HG03442 (cell line): ENCODE data around the gene ADCY6.

ENCODE experiments used
- ATAC-seq: cut with Tn5 transposase; IDR thresholded peaks from one replicate; pipeline ENCODE4 v1.9.1; 2021; ENCODE audit warnings: mild to moderate bottlenecking, moderate library complexity; ENCODE audit not compliant: unreplicated experiment

ADCY6 gene

GRCh38 chr12:48788854-48789775 lies at the start of gene ADCY6:
ADCY6 (minus strand) TSS chr12:48789089; CDS start chr12:48783434, 5,655 bp downstream.
- ATAC-seq, result no peak

DNA sequence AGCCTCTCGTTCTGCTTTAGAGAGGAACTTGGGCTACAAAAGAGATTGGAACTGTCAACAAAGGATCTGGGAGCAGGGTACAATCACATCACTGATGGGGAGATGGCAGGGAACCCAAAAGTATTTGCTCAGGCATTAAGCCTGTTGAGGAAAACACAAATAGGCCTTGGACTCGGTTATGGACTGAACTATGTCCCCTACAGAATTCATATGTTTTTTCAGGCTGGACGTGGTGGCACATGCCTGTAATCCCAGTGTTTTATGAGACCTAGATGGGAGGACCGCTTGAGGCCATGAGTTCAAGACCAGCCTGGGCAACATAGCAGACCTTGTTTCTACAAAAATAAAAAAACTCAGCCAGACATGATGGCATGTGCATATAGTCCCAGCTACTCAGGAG lies 49.2 kb upstream of the ADCY6 start:
- ATAC-seq, result no peak

DNA sequence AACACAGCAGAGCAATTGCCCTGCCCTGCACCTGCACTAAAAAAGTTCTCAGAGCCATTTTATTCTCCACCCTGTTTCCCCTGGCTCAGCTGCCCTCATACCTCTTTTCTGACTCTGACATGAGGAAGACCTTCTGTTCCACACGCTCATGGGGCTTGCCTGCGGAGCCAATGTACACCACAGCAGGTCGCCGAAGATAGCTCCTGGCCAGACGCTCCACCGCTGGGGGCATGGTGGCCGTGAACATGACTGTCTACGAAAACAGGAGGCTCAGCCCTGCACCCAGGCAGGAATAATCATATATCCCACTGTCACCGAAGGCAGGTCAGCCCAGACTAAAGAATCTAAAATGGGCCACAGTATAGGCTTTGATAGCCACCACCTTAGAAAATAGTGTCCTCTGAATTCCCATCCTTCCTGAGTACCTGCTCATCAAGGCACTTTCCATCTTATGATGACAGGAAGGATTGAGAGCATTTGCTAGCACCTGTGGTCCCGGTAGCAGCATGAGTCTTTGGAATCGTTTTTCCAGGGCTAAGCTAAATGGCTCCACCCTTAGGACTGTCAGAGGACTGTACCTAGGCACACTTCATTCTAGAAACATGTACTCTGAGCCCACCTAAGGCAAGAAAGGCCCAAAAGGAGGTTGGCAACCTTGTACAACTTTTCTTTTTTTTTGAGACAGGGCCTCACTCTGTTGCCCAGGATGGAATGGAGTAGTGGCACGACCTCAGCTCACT lies 43.6 kb upstream of the ADCY6 start:
- no peak for ATAC-seq

GRCh38 chr12:48831257-48831656 lies 42.4 kb upstream of the ADCY6 start:
- no peak for ATAC-seq

DNA sequence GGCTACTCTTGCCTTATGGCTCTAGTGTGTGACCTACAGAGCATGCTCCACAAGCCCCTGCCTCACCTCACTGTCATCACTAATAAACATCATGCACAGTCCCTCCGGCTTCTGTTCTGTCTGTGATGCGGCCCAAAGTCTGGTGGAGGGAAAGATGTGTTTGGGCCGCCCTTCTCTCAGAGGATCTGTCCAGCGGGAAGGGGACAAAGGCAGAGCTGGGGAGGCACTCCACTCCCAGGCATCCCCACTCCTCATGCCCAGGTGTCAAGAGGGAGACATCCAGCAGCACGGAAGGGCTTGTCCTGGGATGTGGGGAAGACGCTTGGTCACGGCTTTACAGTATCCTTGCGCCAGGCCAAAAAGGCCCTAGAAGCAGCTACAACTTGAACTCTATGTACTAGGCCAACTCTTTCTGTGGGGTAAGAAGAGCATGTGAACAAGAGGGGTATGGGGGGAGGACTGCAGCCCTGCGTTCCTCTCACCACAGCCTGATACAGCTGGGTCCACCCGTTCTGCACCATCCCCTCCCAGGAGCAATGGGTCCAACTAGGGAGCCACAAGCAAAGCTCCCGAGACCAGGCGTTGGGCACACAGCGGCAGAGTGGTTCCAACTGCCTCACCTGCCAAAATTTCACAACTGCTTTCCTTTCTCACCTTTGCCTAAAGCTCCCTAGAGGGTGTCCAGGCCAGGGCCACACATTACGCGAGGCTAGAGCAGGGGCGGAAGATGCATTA lies 40.1 kb upstream of the ADCY6 start:
- no peak for ATAC-seq

DNA sequence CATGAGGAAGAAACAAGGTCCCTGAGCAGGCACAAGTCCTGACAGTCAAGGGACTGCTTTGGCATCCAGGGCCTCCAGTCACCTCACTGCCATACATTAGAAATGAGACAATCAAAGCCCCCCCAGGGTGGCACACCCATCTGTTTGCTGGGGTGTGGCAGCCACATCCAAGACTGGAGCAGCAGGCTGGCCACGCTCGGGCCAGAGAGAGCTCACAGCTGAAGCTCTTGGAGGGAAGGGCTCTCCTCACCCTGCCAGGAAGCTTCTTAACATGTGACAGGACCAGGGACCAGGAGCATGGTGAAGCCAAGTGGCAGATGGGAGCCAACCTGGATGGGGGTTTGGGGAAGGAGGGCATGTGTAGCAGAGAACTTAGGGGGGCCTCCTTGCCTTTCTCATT lies 39.4 kb upstream of the ADCY6 start:
- ATAC-seq, result no peak

GRCh38 chr12:48827513-48828096 lies 38.7 kb upstream of the ADCY6 start:
- ATAC-seq, result no peak

- ATAC-seq, result no peak
Measured at GRCh38 chr12:48827026-48827425, 38.1 kb upstream of the ADCY6 start.

GRCh38 chr12:48826209-48826855 lies 37.4 kb upstream of the ADCY6 start:
- no peak for ATAC-seq

- no peak for ATAC-seq
Measured at GRCh38 chr12:48824905-48825304, 36.0 kb upstream of the ADCY6 start.

DNA sequence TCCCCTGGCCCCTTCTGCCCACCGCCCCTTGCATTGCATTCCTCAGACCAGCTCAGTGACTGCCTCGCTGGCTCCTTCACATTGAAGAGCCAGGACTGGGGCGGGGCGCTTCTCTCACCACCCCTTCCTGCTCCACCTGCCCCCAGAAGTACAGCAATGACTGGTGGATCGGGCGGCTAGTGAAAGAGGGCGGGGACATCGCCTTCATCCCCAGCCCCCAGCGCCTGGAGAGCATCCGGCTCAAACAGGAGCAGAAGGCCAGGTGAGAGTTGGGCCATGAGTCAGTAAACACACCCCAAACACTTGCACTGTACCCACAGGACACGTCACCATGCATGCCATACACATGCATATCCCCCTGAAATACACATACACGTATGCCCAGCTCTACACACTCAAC lies 35.2 kb upstream of the ADCY6 start:
- no peak for ATAC-seq

DNA sequence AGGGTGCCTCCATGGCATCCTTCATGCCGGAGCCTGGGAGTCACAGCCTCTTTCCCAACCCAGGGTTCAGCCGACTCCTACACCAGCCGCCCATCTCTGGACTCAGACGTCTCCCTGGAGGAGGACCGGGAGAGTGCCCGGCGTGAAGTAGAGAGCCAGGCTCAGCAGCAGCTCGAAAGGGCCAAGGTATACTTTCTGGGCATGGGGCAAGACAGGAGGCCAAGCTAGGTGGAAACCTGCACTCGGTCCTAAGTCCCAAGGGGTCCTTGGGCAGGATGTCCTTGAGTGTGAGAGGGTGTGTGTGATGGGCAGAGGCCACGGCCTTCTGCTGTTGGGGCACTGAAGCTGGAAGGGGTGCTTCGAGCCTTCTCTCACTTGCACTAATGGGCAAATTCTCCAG lies 34.4 kb upstream of the ADCY6 start:
- ATAC-seq, result no peak

DNA sequence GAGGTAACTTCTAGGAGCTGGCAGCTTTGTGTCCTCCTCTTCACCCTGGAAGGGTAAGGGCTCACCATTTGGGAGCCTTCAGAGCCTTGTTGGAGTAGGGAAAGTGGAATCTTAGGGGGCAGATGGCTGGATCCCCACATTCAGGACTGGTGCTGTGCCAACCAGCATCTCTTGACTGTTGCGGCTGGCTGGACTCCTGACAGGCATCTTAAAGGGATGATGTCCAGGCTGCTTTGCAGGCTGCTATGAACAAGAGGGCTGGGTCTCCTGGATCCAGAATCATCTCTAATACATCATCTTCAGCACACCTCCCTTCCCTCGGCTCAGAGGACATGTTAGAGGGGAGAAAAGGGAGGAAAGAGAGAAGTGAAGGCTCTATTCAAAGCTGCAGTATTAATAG lies 33.8 kb upstream of the ADCY6 start:
- no peak for ATAC-seq

DNA sequence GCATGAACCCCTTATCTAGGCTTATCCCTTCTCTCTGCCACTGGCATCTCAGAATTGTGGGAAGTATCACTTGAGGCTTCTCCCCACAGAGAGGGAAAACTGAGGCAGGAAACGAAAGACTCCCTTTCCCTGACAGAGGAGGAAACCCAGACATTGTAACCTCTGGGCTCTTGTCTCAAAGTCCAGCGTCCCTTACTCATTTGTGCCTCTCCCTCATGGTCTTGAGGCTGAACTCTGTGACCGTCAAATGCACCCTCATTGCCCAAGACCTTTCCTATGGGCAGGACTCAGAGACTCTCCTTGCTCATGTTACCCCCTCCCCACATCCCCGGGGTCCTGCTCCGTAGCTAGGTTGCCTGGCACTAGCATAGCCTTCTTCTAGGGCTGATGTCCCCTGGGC lies 33.2 kb upstream of the ADCY6 start:
- no peak for ATAC-seq

DNA sequence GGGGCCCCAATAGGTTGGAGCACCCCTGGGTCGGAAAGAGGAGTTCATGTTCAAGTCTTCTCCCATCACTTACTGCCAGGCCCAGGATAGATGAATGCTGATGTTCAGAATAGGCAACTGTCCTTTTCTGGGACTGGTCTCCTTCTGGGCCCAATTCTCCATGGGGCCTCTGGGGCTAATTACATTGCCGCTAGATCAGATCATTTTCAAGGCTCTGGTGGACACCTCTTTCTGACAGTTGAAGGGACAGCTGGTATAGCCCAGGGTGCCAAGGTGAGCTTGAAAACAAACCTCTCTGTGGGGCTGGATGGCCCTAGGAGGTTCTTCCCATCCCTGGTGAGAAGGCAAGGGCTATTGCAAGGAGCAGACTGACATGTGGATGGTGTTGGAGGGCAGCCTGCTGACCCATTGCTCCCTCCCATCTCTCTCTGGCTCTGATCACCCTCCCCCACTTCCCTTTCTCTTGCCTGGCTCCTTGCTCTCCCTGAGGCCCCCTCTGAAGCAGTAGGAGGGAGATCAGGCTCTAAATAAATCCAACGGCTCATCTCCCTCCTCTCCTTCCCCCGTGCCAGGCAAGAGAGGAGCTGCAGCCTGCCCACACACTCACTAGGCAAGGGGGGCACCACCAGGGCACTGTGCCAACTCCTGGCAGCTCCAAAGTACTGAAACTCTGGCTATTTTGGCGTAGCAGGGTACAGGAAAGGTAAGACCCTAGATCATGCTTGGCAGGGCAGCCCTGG lies 31.3 kb upstream of the ADCY6 start:
- ATAC-seq, result no peak

DNA sequence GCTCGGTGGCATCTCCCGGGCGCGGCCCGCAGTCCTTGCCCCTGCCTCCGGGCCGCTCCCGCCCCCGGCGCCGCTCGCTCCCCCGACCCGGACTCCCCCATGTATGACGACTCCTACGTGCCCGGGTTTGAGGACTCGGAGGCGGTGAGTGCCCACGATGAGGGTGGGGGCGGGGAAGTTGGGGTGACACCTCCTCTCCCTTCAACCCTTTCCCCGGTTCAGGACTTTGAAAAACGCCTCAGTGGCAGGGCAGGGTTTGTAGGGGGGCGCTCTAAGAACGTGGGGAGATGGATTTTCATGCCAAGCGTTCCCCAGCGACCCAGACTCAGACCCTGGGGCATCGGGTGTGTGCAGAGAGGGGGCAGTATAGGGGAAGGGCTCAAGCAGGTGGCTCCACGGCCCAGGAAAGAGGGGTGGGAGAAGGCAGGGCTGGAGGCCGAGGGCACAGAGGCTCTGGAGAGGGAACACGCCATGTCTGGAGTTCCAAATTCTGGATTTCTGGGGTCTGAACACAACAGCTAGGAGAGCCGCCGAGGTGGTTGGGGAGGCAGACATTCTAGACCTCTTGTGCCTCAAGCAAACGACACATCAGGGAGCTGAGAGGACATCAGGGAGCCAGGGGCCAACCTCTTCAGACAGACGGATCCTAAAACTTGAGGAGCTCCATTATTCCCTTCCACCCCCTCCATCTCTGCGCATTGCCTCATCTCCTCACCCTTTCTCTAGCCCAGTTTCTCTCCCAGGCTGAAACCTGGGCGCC lies 30.1 kb upstream of the ADCY6 start:
- ATAC-seq, result no peak

GRCh38 chr12:48817873-48818830 lies 29.3 kb upstream of the ADCY6 start, which contains the start of gene CACNB3:
CACNB3 (plus strand) TSS chr12:48818496; CDS start chr12:48818930, 434 bp downstream.
- ATAC-seq, result no peak
